Nephron progenitor cell (in vitro differentiated cells): ENCODE measurements around the gene CCDC120.

Experiments used
- DNase-seq: peaks from one replicate; pipeline ENCODE4 v3.0.0; 2021
- H3K27ac Mint-ChIP-seq: 2 replicates; pipeline ENCODE4 v1.8.0; 2021; ENCODE audit warnings: mild to moderate bottlenecking, moderate library complexity, mixed read lengths
- H3K27me3 Mint-ChIP-seq: 2 replicates; pipeline ENCODE4 v1.8.0; 2021; ENCODE audit warnings: mild to moderate bottlenecking, low read depth, mixed read lengths; ENCODE audit not compliant: poor library complexity
- H3K36me3 Mint-ChIP-seq: 2 replicates; pipeline ENCODE4 v1.8.0; 2021; ENCODE audit warnings: low read depth, mixed read lengths
- H3K4me1 Mint-ChIP-seq: 2 replicates; pipeline ENCODE4 v1.8.0; 2021; ENCODE audit warnings: mixed read lengths
- H3K4me3 Mint-ChIP-seq: 2 replicates; pipeline ENCODE4 v1.8.0; 2021; ENCODE audit warnings: mild to moderate bottlenecking, moderate library complexity, mixed read lengths
- H3K9me3 Mint-ChIP-seq: 2 replicates; pipeline ENCODE4 v1.8.0; 2021; ENCODE audit warnings: mild to moderate bottlenecking, moderate library complexity, mixed read lengths
- CTCF ChIP-seq: fragments of 200-600 bp; sonication (generic); IDR thresholded peaks from 2 replicates; pipeline ENCODE4 v1.5.0; 2021; ENCODE audit warnings: antibody characterized with exemption

The CCDC120 gene

GRCh38 chrX:49037883-49038475, 20.8 kb upstream of the CCDC120 start:
- H3K4me3 Mint-ChIP-seq, result no peak overlapping the region
- no peak for TF ChIP-seq CTCF
- DNase-seq, result no peak

GRCh38 chrX:49039598-49040375, 19.0 kb upstream of the CCDC120 start:
- H3K4me3 Mint-ChIP-seq, result peak overlapping the region; percentile 93
- peaks cover 37% of the 10 kb centered on the region for H3K9me3 Mint-ChIP-seq
- H3K36me3 Mint-ChIP-seq, result peaks cover 20% of the 10 kb centered on the region
- TF ChIP-seq CTCF, result no peak
- DNase-seq, result peak; percentile 63
- H3K27ac Mint-ChIP-seq, result peak overlapping the region; percentile 97
- H3K4me1 Mint-ChIP-seq, result peaks cover 41% of the 10 kb centered on the region
- H3K27me3 Mint-ChIP-seq, result peaks cover 3% of the 10 kb centered on the region

More at GRCh38 chrX:49037883-49038475, 20.8 kb upstream of the CCDC120 start:
- Mint-ChIP-seq H3K27ac (peak overlapping the region; percentile 72), H3K36me3 (peaks cover 38% of the 10 kb centered on the region), H3K4me1 (peaks cover 41% of the 10 kb centered on the region), H3K9me3 (peaks cover 41% of the 10 kb centered on the region), H3K27me3 (peaks cover 3% of the 10 kb centered on the region)

DNA sequence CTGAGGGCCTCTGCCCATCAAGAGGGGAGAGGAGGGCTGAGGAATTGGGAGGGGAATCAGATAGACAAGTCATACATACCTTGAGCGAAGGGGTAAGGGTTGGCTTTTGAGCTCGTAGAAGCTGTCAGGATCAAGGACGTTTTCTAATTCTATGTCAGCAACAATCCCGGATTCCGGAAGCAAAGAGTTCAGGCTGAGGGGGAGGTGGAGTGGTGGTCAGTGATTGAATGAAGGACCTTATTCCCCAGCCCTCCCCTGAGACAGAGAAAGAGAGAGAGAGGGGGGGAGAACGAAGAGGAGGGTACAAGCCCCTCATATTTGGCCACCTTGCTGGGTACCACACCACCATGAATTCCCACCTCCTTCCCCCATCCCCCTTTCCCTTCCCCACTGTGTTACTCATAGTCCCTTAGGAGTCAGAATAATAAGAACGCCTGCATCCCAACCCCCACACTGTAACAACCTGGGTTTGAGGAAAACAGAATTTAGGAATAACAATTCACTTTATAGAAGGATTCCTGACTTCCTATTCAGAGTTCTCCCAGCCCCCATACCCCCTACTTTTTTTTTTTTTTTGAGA, 18.3 kb upstream of the CCDC120 start:
- Mint-ChIP-seq H3K36me3 (peaks cover 17% of the 10 kb centered on the region), H3K4me3 (peak overlapping the region; percentile 93), H3K9me3 (peaks cover 35% of the 10 kb centered on the region), H3K27me3 (peaks cover 3% of the 10 kb centered on the region), H3K4me1 (peaks cover 41% of the 10 kb centered on the region), H3K27ac (peak overlapping the region; percentile 75)
- no peak for DNase-seq
- no peak for TF ChIP-seq CTCF

- Mint-ChIP-seq H3K27ac (peak overlapping the region; percentile 98), H3K36me3 (peaks cover 17% of the 10 kb centered on the region), H3K9me3 (peaks cover 40% of the 10 kb centered on the region), H3K4me3 (peak overlapping the region; percentile 93), H3K27me3 (peaks cover 3% of the 10 kb centered on the region), H3K4me1 (peaks cover 41% of the 10 kb centered on the region)
- no peak for DNase-seq
- TF ChIP-seq CTCF, result no peak
Observed at GRCh38 chrX:49041744-49042580, 16.8 kb upstream of the CCDC120 start.

GRCh38 chrX:49042581-49043219, 16.1 kb upstream of the CCDC120 start:
- DNase-seq, result no peak
- peak overlapping the region; percentile 98 for H3K27ac Mint-ChIP-seq
- H3K9me3 Mint-ChIP-seq, result peaks cover 44% of the 10 kb centered on the region
- H3K27me3 Mint-ChIP-seq, result peaks cover 3% of the 10 kb centered on the region
- H3K4me3 Mint-ChIP-seq, result peak overlapping the region; percentile 93
- H3K36me3 Mint-ChIP-seq, result peaks cover 13% of the 10 kb centered on the region
- no peak for TF ChIP-seq CTCF
- H3K4me1 Mint-ChIP-seq, result peaks cover 41% of the 10 kb centered on the region
